Lower lobe of right lung (tissue), 2 donors: ENCODE results near the gene DPYD. TPM values are rescaled to one million over a fixed set of nuclear protein-coding genes. Genes with fewer than 3 reads are reported as not detected.

Experiments used
- ATAC-seq, 2 donors: fragments of 200-7000 bp; cut with Tn5 transposase; one replicate each; pipeline ENCODE4 v1.9.1; 2020 to 2022; ENCODE audit warnings: mild to moderate bottlenecking in 2 of 2, moderate library complexity in 2 of 2
- DNase-seq: peaks from one replicate; pipeline ENCODE4 v3.0.0-alpha.2; 2020
- H3K27ac ChIP-seq: fragments of 200-600 bp; one replicate; pipeline ENCODE4 v1.8.0; 2022
- H3K27me3 ChIP-seq: fragments of 200-600 bp; one replicate; pipeline ENCODE4 v1.8.0; 2022; ENCODE audit warnings: low read depth
- H3K36me3 ChIP-seq: fragments of 200-600 bp; one replicate; pipeline ENCODE4 v1.8.0; 2022; ENCODE audit warnings: mild to moderate bottlenecking
- H3K4me1 ChIP-seq: fragments of 200-600 bp; one replicate; pipeline ENCODE4 v1.8.0; 2022
- H3K4me3 ChIP-seq: fragments of 200-600 bp; one replicate; pipeline ENCODE4 v1.8.0; 2022; ENCODE audit warnings: mild to moderate bottlenecking
- H3K9me3 ChIP-seq: fragments of 200-600 bp; one replicate; pipeline ENCODE4 v1.8.0; 2022
- CTCF ChIP-seq: fragments of 200-600 bp; IDR thresholded peaks from one replicate; pipeline ENCODE4 v1.8.0; 2022; ENCODE audit warnings: antibody characterized with exemption, mild to moderate bottlenecking
- intact Hi-C: fragments of 100-400 bp; cut with DNase I; formaldehyde crosslinking; loops from one replicate; pipeline ENCODE4 v1.11.0; 2022
- total RNA-seq: library from RNA; stranded (reverse); fragmentation: NEBNext Ultra II Directional; extraction: Animal tissue kit (Norgen Biotek cat#: 25700); gene quantifications from one replicate; pipeline ENCODE4 v1.2.1, GENCODE V29; 2021
- donor health status: DM: no; HTN: yes; CAD: no; lungs with severe emphysema.

Gene DPYD
- total RNA-seq, 1 donor from 2014 or later = 91.9 TPM

- TF ChIP-seq CTCF = no peak
- H3K4me1 ChIP-seq = no peaks in the 10 kb centered on the region
- no peak overlapping the region for H3K27ac ChIP-seq
- H3K9me3 ChIP-seq = no peaks in the 10 kb centered on the region
- H3K36me3 ChIP-seq = peaks cover 18% of the 10 kb centered on the region
- intact Hi-C loops = no loop called here
- ATAC-seq (peak in 1 of 2 donors; percentile 30), DNase-seq (no peak)
- no peaks in the 10 kb centered on the region for H3K27me3 ChIP-seq
- H3K4me3 ChIP-seq = no peak overlapping the region
These were observed 246.3 kb downstream of the DPYD start for GRCh38 chr1:97674517-97674916.

DNA sequence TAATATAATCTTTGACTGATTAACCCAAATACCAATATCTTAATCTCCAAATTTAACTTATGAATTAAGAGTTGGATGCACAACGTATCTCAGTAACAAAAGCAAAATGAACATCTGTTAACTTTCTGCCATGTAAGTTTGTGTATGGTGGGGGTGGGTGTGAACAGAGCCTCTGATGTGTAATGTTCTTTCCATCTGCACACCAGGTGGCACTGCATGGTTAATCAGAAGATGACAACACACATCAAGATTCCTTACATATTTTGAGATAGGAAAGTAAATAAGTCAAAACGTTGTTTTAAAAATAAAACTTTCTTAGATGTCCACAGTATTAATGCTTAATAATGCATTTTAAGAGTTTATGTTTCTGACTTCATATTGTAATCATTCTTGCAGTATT lies 251.9 kb downstream of the DPYD start:
- Histone ChIP-seq H3K9me3 (no peaks in the 10 kb centered on the region), H3K27ac (no peak overlapping the region), H3K27me3 (no peaks in the 10 kb centered on the region), H3K36me3 (no peaks in the 10 kb centered on the region), H3K4me3 (no peak overlapping the region), H3K4me1 (no peaks in the 10 kb centered on the region)
- ATAC-seq (no peak), DNase-seq (no peak)
- intact Hi-C loops = no loop called here
- no peak for TF ChIP-seq CTCF

- Histone ChIP-seq H3K9me3 (no peaks in the 10 kb centered on the region), H3K4me1 (no peaks in the 10 kb centered on the region), H3K27me3 (no peaks in the 10 kb centered on the region), H3K27ac (no peak overlapping the region), H3K36me3 (no peaks in the 10 kb centered on the region), H3K4me3 (no peak overlapping the region)
- TF ChIP-seq CTCF = no peak
- intact Hi-C loops = no loop called here
- no peak for DNase-seq
- ATAC-seq = no peak
These were observed 260.3 kb downstream of the DPYD start for GRCh38 chr1:97660431-97661105.

- Histone ChIP-seq H3K27ac (no peak overlapping the region), H3K4me1 (no peaks in the 10 kb centered on the region), H3K36me3 (no peaks in the 10 kb centered on the region), H3K4me3 (no peak overlapping the region), H3K27me3 (no peaks in the 10 kb centered on the region), H3K9me3 (no peaks in the 10 kb centered on the region)
- intact Hi-C loops = no loop called here
- ATAC-seq (no peak), DNase-seq (no peak)
- no peak for TF ChIP-seq CTCF
These were observed 265.8 kb downstream of the DPYD start for GRCh38 chr1:97654876-97655585.

GRCh38 chr1:97651250-97651649 lies 269.6 kb downstream of the DPYD start:
- ATAC-seq = no peak
- intact Hi-C loops = no loop called here
- DNase-seq = no peak
- Histone ChIP-seq H3K4me1 (no peaks in the 10 kb centered on the region), H3K4me3 (no peak overlapping the region), H3K36me3 (no peaks in the 10 kb centered on the region), H3K27ac (no peak overlapping the region), H3K9me3 (peaks cover 6% of the 10 kb centered on the region), H3K27me3 (no peaks in the 10 kb centered on the region)
- TF ChIP-seq CTCF = no peak
